SKM-1 (cell line): ENCODE measurements around the gene ZBTB45.
"Not testable (repeated sequence)": the region's sequence is repeated elsewhere in the genome, so short reads cannot be mapped to it uniquely, and the experiment has no call there.

Experiments
- DNase-seq: peaks from one replicate; lab custom pipeline; 2025; ENCODE audit not compliant: unreplicated experiment; lab: John Stamatoyannopoulos, UW

Gene ZBTB45

GRCh38 chr19:58476498-58477015, 43.1 kb downstream of the ZBTB45 start:
- DNase-seq: no peak

- DNase-seq: peak; percentile 25
Observed at GRCh38 chr19:58475714-58476497, 43.7 kb downstream of the ZBTB45 start, which contains the start of gene ZNF446. Gene ZNF446, plus strand, starts transcription at chr19:58476352. Its CDS starts 867 bp downstream, at chr19:58477219.

- DNase-seq: no peak
Observed at GRCh38 chr19:58474997-58475713, 44.5 kb downstream of the ZBTB45 start.

GRCh38 chr19:58474291-58474996, 45.2 kb downstream of the ZBTB45 start:
- no peak for DNase-seq

- no peak for DNase-seq
Observed at GRCh38 chr19:58473775-58474174, 45.8 kb downstream of the ZBTB45 start.

- no peak for DNase-seq
Observed at GRCh38 chr19:58471736-58472135, 47.9 kb downstream of the ZBTB45 start.

GRCh38 chr19:58470837-58471543, 48.6 kb downstream of the ZBTB45 start:
- not testable (repeated sequence) for DNase-seq

GRCh38 chr19:58469241-58470013, 50.2 kb downstream of the ZBTB45 start:
- no peak for DNase-seq

- no peak for DNase-seq
Observed at GRCh38 chr19:58468216-58468839, 51.3 kb downstream of the ZBTB45 start.

- DNase-seq: peak; percentile 44
Observed at GRCh38 chr19:58466760-58467589, 52.6 kb downstream of the ZBTB45 start, which contains the start of gene ZNF324. Gene ZNF324, plus strand, starts transcription at chr19:58467080. Its CDS starts 2,106 bp downstream, at chr19:58469186.

- no peak for DNase-seq
Observed at GRCh38 chr19:58466089-58466759, 53.4 kb downstream of the ZBTB45 start.
